OCI-LY3 (cell line): ENCODE results near the gene HDAC4.
A peak's percentile ranks its signal among the peaks of the same experiment; 100 is the strongest.
"Not testable (repeated sequence)": the region's sequence is repeated elsewhere in the genome, so short reads cannot be mapped to it uniquely, and the experiment has no call there.

Experiments
- H2AFZ ChIP-seq: fragments of 200-600, 300-600 bp; shearing (Covaris generic); 2 replicates; pipeline ENCODE4 v1.6.0; 2014; ENCODE audit warnings: antibody characterized with exemption, low read depth, low read length
- H3K27ac ChIP-seq: fragments of 200-600, 300-600 bp; sonication (generic); 2 replicates; pipeline ENCODE4 v1.5.1; 2014; ENCODE audit warnings: mild to moderate bottlenecking, low read length, moderate library complexity, mixed read lengths
- H3K27me3 ChIP-seq: fragments of 200-600, 300-600 bp; sonication (generic); 2 replicates; pipeline ENCODE4 v1.6.1; 2014; ENCODE audit warnings: low read depth, low read length, mixed read lengths
- H3K36me3 ChIP-seq: fragments of 200-600, 300-600 bp; sonication (generic); replicated peaks from 2 replicates; pipeline ENCODE3; 2014; ENCODE audit warnings: low read depth, low read length, mixed read lengths
- H3K4me1 ChIP-seq: fragments of 300-600, 200-600 bp; sonication (generic); 2 replicates; pipeline ENCODE4 v1.6.1; 2014; ENCODE audit warnings: low read length, mixed read lengths
- H3K4me2 ChIP-seq: fragments of 200-600, 300-600 bp; sonication (generic); 2 replicates; pipeline ENCODE4 v1.6.1; 2014; ENCODE audit warnings: low read length, mixed read lengths
- H3K4me3 ChIP-seq: fragments of 300-600, 200-600 bp; sonication (generic); 2 replicates; pipeline ENCODE4 v1.5.1; 2014; ENCODE audit warnings: antibody characterized with exemption, mild to moderate bottlenecking, low read length, moderate library complexity
- H3K79me2 ChIP-seq: fragments of 300-600, 200-600 bp; shearing (Covaris generic); 2 replicates; pipeline ENCODE4 v1.6.1; 2014; ENCODE audit warnings: mild to moderate bottlenecking, low read length, mixed read lengths
- H3K9ac ChIP-seq: fragments of 300-600, 200-600 bp; shearing (Covaris generic); 2 replicates; pipeline ENCODE4 v1.6.0; 2014; ENCODE audit warnings: mild to moderate bottlenecking, low read length, moderate library complexity
- H3K9me3 ChIP-seq: fragments of 200-600, 300-600 bp; shearing (Covaris generic); 2 replicates; pipeline ENCODE4 v1.6.1; 2014; ENCODE audit warnings: low read length, mixed read lengths; ENCODE audit not compliant: insufficient read depth
- H4K20me1 ChIP-seq: fragments of 200-600, 300-600 bp; sonication (generic); 2 replicates; pipeline ENCODE4 v1.6.1; 2016; ENCODE audit warnings: low read length, mixed read lengths; ENCODE audit not compliant: insufficient read depth
- CTCF ChIP-seq: fragments of 200-600, 300-600 bp; sonication (generic); IDR thresholded peaks from 2 replicates; pipeline ENCODE4 v1.5.1; 2014; ENCODE audit warnings: antibody characterized with exemption, low read length, low read depth
- EZH2phosphoT487 ChIP-seq: fragments of 200-600 bp; shearing (Covaris generic); IDR thresholded peaks from 2 replicates; pipeline ENCODE4 v1.6.1; 2018; ENCODE audit warnings: antibody characterized with exemption, mixed run types, low read depth

The HDAC4 gene

GRCh38 chr2:239400596-239401066 is at the start of gene HDAC4:
Gene HDAC4 (minus strand): TSS chr2:239401020. CDS start chr2:239352699, 48,321 bp downstream.
- peaks cover 26% of the 10 kb centered on the region for H3K79me2 ChIP-seq
- peak within 1 kb of the TSS; percentile 85; the same call in 1 of the 2 replicates for H2AFZ ChIP-seq

GRCh38 chr2:239449468-239449867 is 48.6 kb upstream of the HDAC4 start:
- not testable (repeated sequence) for H3K27ac ChIP-seq, H3K36me3 ChIP-seq, H2AFZ ChIP-seq, H4K20me1 ChIP-seq, H3K4me1 ChIP-seq, H3K4me3 ChIP-seq, H3K9me3 ChIP-seq, H3K9ac ChIP-seq, H3K27me3 ChIP-seq, H3K4me2 ChIP-seq, H3K79me2 ChIP-seq

More at GRCh38 chr2:239400596-239401066, at the start of gene HDAC4:
- Histone ChIP-seq H3K27ac (peak within 1 kb of the TSS; percentile 85), H3K36me3 (peaks cover 4% of the 10 kb centered on the region), H3K9ac (peak within 1 kb of the TSS; percentile 96), H3K27me3 (no peaks in the 10 kb centered on the region), H3K4me3 (peak within 1 kb of the TSS; percentile 94), H3K9me3 (no peaks in the 10 kb centered on the region), H4K20me1 (peaks cover 16% of the 10 kb centered on the region; the same call in 1 of the 2 replicates), H3K4me1 (peaks cover 16% of the 10 kb centered on the region), H3K4me2 (peak within 1 kb of the TSS; percentile 93)
- TF ChIP-seq EZH2phosphoT487: no peak
- TF ChIP-seq CTCF: no peak

- H3K27ac ChIP-seq: no peak overlapping the region
- peaks cover 9% of the 10 kb centered on the region; the same call in 1 of the 2 replicates for H3K27me3 ChIP-seq
- H2AFZ ChIP-seq: no peak overlapping the region
- no peak overlapping the region for H3K9ac ChIP-seq
- no peak for TF ChIP-seq CTCF
- no peak for TF ChIP-seq EZH2phosphoT487
- H3K4me1 ChIP-seq: no peaks in the 10 kb centered on the region
- H3K4me3 ChIP-seq: no peak overlapping the region
- no peaks in the 10 kb centered on the region for H3K9me3 ChIP-seq
- H4K20me1 ChIP-seq: no peaks in the 10 kb centered on the region
- no peaks in the 10 kb centered on the region for H3K36me3 ChIP-seq
- H3K4me2 ChIP-seq: no peak overlapping the region
- no peaks in the 10 kb centered on the region for H3K79me2 ChIP-seq
These were observed 45.1 kb upstream of the HDAC4 start for GRCh38 chr2:239445771-239446524.

- H3K9me3 ChIP-seq: no peaks in the 10 kb centered on the region
- no peak overlapping the region for H3K4me3 ChIP-seq
- H3K27ac ChIP-seq: no peak overlapping the region
- H3K4me2 ChIP-seq: no peak overlapping the region
- no peaks in the 10 kb centered on the region for H3K4me1 ChIP-seq
- H3K36me3 ChIP-seq: no peaks in the 10 kb centered on the region
- no peaks in the 10 kb centered on the region for H4K20me1 ChIP-seq
- H3K79me2 ChIP-seq: no peaks in the 10 kb centered on the region
- no peak overlapping the region for H2AFZ ChIP-seq
- no peak for TF ChIP-seq EZH2phosphoT487
- no peak for TF ChIP-seq CTCF
- H3K27me3 ChIP-seq: peaks cover 14% of the 10 kb centered on the region; the same call in 1 of the 2 replicates
- no peak overlapping the region for H3K9ac ChIP-seq
These were observed 44.1 kb upstream of the HDAC4 start for GRCh38 chr2:239444626-239445577.
